DOHH2 (cell line): ENCODE data around the gene TCERG1L.

ENCODE experiments used
- H3F3A ChIP-seq: fragments of 200-600 bp; sonication (generic), shearing (Covaris generic); 2 replicates; pipeline ENCODE4 v1.6.0; 2016; ENCODE audit warnings: antibody characterized with exemption, mild to moderate bottlenecking; ENCODE audit not compliant: control insufficient read depth, insufficient read depth
- H3K27ac ChIP-seq: fragments of 200-600 bp; sonication (generic); 2 replicates; pipeline ENCODE4 v1.5.1; 2014; ENCODE audit warnings: low read depth, mild to moderate bottlenecking, low read length, moderate library complexity
- H3K27me3 ChIP-seq: fragments of 200-600 bp; sonication (generic); 2 replicates; pipeline ENCODE4 v1.6.1; 2014; ENCODE audit warnings: mild to moderate bottlenecking, low read length, mixed read lengths; ENCODE audit not compliant: control insufficient read depth
- H3K36me3 ChIP-seq: fragments of 200-600 bp; sonication (generic); 2 replicates; pipeline ENCODE4 v1.6.1; 2014; ENCODE audit warnings: mild to moderate bottlenecking, low read length, moderate library complexity, mixed read lengths; ENCODE audit not compliant: control insufficient read depth
- H3K4me1 ChIP-seq: fragments of 200-600 bp; sonication (generic); 2 replicates; pipeline ENCODE4 v1.6.1; 2014; ENCODE audit warnings: mild to moderate bottlenecking, low read length, mixed read lengths; ENCODE audit not compliant: control insufficient read depth
- H3K4me2 ChIP-seq: fragments of 200-600 bp; sonication (generic); 2 replicates; pipeline ENCODE4 v1.6.0; 2014; ENCODE audit warnings: mild to moderate bottlenecking, low read length, moderate library complexity
- H3K4me3 ChIP-seq: fragments of 200-600 bp; sonication (generic); 2 replicates; pipeline ENCODE4 v1.5.1; 2014; ENCODE audit warnings: mild to moderate bottlenecking, low read length, mixed read lengths
- H3K79me2 ChIP-seq: fragments of 200-600 bp; sonication (generic); 2 replicates; pipeline ENCODE4 v1.6.1; 2014; ENCODE audit warnings: mild to moderate bottlenecking, low read length, mixed read lengths; ENCODE audit not compliant: control insufficient read depth
- H3K9me2 ChIP-seq: fragments of 200-600 bp; sonication (generic); replicated peaks from 2 replicates; pipeline ENCODE4 v1.6.1; 2014; ENCODE audit warnings: mild to moderate bottlenecking, low read length, mixed read lengths; ENCODE audit not compliant: control insufficient read depth
- H3K9me3 ChIP-seq: fragments of 200-600 bp; sonication (generic); 2 replicates; pipeline ENCODE4 v1.6.1; 2014; ENCODE audit warnings: antibody characterized with exemption, low read length, mixed read lengths; ENCODE audit not compliant: control insufficient read depth, insufficient read depth
- H4K20me1 ChIP-seq: fragments of 200-600 bp; sonication (generic); 2 replicates; pipeline ENCODE4 v1.6.0; 2014; ENCODE audit warnings: low read depth, mild to moderate bottlenecking, antibody characterized with exemption, low read length, moderate library complexity; ENCODE audit not compliant: control insufficient read depth, insufficient read depth
- EZH2phosphoT487 ChIP-seq: fragments of 200-600 bp; sonication (generic); IDR thresholded peaks from 2 replicates; pipeline ENCODE4 v1.6.1; 2017; ENCODE audit warnings: borderline replicate concordance, mild to moderate bottlenecking, antibody characterized with exemption, low read length, moderate library complexity, mixed read lengths
- TF ChIP-seq, protein P1 (sequence below): fragments of 200-600 bp; sonication (generic); IDR thresholded peaks from one replicate; pipeline ENCODE4 v1.5.1; 2014; ENCODE audit warnings: antibody characterized with exemption, mild to moderate bottlenecking, low read depth, low read length; ENCODE audit not compliant: poor library complexity, severe bottlenecking

The TCERG1L gene

DNA sequence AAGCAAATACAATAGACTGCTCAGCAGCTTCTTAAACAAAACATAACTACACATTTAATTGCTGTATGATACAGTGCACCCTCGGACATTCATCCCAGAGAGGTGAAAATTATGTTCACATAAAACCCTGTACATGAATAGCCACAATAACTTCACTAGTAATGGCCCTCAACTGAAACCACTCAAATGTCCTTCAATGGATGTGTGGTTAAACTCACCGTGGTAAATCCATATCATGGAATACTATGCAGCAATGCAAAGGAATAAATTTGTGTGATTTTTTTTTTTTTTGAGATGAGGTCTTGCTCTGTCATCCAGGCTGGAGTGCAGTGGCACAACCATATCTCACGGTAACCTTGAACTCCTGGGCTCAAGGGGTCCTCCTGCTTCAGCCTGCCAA lies 252.7 kb downstream of the TCERG1L start:
- no peak overlapping the region for H3K4me2 ChIP-seq
- no peaks in the 10 kb centered on the region for H3K9me3 ChIP-seq
- no peaks in the 10 kb centered on the region for H4K20me1 ChIP-seq
- no peaks in the 10 kb centered on the region for H3K4me1 ChIP-seq
- no peaks in the 10 kb centered on the region for H3K27me3 ChIP-seq
- no peaks in the 10 kb centered on the region for H3K79me2 ChIP-seq
- H3K4me3 ChIP-seq: no peak overlapping the region
- TF ChIP-seq EZH2phosphoT487: no peak
- TF ChIP-seq, protein P1, sequence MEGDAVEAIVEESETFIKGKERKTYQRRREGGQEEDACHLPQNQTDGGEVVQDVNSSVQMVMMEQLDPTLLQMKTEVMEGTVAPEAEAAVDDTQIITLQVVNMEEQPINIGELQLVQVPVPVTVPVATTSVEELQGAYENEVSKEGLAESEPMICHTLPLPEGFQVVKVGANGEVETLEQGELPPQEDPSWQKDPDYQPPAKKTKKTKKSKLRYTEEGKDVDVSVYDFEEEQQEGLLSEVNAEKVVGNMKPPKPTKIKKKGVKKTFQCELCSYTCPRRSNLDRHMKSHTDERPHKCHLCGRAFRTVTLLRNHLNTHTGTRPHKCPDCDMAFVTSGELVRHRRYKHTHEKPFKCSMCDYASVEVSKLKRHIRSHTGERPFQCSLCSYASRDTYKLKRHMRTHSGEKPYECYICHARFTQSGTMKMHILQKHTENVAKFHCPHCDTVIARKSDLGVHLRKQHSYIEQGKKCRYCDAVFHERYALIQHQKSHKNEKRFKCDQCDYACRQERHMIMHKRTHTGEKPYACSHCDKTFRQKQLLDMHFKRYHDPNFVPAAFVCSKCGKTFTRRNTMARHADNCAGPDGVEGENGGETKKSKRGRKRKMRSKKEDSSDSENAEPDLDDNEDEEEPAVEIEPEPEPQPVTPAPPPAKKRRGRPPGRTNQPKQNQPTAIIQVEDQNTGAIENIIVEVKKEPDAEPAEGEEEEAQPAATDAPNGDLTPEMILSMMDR: no peak
- H3K36me3 ChIP-seq: no peaks in the 10 kb centered on the region
- H3K27ac ChIP-seq: no peak overlapping the region
- no peaks in the 10 kb centered on the region for H3F3A ChIP-seq
- H3K9me2 ChIP-seq: no peaks in the 10 kb centered on the region

DNA sequence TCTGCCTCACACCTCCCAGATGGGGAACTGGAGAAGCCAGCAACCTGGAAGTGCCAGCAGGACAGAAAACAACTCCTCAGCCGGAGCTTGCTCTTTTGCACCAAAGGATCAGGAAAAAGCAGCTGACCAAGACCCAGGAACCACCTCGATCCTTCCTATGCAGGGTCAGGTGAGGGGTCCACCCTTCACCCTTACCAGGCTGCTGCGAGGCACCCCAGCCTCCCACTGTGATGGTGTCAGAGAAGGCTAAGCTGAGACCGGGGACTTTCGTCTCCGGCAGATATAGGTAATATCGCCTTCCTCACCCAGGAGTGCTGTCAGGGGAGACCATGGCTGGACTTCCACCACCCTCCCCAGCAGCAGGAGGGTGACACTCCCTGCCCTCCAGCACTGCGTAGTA lies 254.7 kb downstream of the TCERG1L start:
- H3F3A ChIP-seq: no peaks in the 10 kb centered on the region
- H4K20me1 ChIP-seq: no peaks in the 10 kb centered on the region
- TF ChIP-seq, protein P1: no peak
- TF ChIP-seq EZH2phosphoT487: no peak
- H3K36me3 ChIP-seq: no peaks in the 10 kb centered on the region
- no peaks in the 10 kb centered on the region for H3K27me3 ChIP-seq
- no peaks in the 10 kb centered on the region for H3K9me2 ChIP-seq
- no peak overlapping the region for H3K27ac ChIP-seq
- no peaks in the 10 kb centered on the region for H3K4me1 ChIP-seq
- no peak overlapping the region for H3K4me2 ChIP-seq
- H3K79me2 ChIP-seq: no peaks in the 10 kb centered on the region
- H3K9me3 ChIP-seq: no peaks in the 10 kb centered on the region; the same call in 1 of the 2 replicates
- no peak overlapping the region for H3K4me3 ChIP-seq

DNA sequence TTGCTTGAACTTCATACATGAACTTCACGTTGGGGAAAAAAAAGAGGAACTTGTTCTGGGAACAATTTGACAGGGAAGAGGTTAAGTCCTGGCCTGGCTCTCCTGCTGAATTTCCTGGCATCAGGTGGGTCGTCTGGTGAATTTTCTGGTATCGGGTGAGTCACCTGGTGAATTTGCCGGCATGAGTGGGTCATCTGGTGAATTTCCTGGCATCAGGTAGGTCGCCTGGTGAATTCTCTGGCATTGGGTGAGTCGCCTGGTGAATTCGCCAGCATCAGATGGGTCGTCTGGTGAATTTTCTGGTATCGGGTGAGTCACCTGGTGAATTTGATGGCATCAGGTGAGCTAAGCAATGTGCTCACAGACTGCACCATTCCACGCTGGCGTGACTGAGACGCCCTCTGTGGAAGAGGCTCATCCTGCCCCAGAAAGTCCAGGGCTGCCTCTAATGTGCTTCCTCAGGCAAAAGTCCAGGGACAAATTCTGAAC lies 255.4 kb downstream of the TCERG1L start:
- no peak overlapping the region for H3K27ac ChIP-seq

More for the DNA sequence above, 255.4 kb downstream of the TCERG1L start:
- no peak overlapping the region for H3K4me3 ChIP-seq
- H4K20me1 ChIP-seq: no peaks in the 10 kb centered on the region
- no peaks in the 10 kb centered on the region for H3K4me1 ChIP-seq
- no peaks in the 10 kb centered on the region for H3K36me3 ChIP-seq
- TF ChIP-seq, protein P1: no peak
- no peak for TF ChIP-seq EZH2phosphoT487
- no peak overlapping the region for H3K4me2 ChIP-seq
- no peaks in the 10 kb centered on the region for H3K27me3 ChIP-seq
- no peaks in the 10 kb centered on the region for H3F3A ChIP-seq
- H3K9me3 ChIP-seq: no peaks in the 10 kb centered on the region; the same call in 1 of the 2 replicates
- no peaks in the 10 kb centered on the region for H3K79me2 ChIP-seq
- H3K9me2 ChIP-seq: no peaks in the 10 kb centered on the region
